Fibroblast of lung (primary cell): ENCODE results near the gene RSPH9. TPM values are rescaled to one million over a fixed set of nuclear protein-coding genes. Genes with fewer than 3 reads are reported as not detected.

Experiments
- DNase-seq, 2 donors: peaks; one replicate each; pipeline versions ENCODE4 v3.0.0 to v3.0.0-alpha.2; 2010; ENCODE audit warnings: low read depth in 2 of 2
- H2AFZ ChIP-seq: 2 replicates; pipeline ENCODE4 v1.5.1; 2012; ENCODE audit warnings: low read length, control low read depth, inconsistent platforms
- H3K27ac ChIP-seq: 2 replicates; pipeline ENCODE4 v1.5.1; 2011; ENCODE audit warnings: low read length, control low read depth; ENCODE audit not compliant: insufficient read depth
- H3K27me3 ChIP-seq: 2 replicates; pipeline ENCODE4 v1.5.1; 2011; ENCODE audit warnings: mild to moderate bottlenecking, low read length; ENCODE audit not compliant: control insufficient read depth, insufficient read depth
- H3K36me3 ChIP-seq: 2 replicates; pipeline ENCODE4 v1.5.1; 2011; ENCODE audit warnings: low read length; ENCODE audit not compliant: control insufficient read depth, insufficient read depth
- H3K4me1 ChIP-seq: 2 replicates; pipeline ENCODE4 v1.5.1; 2011; ENCODE audit warnings: low read length; ENCODE audit not compliant: control insufficient read depth, insufficient read depth; ENCODE audit errors: extremely low read depth
- H3K4me2 ChIP-seq: 2 replicates; pipeline ENCODE4 v1.5.1; 2011; ENCODE audit warnings: low read length, control low read depth; ENCODE audit not compliant: insufficient read depth; ENCODE audit errors: extremely low read depth
- H3K4me3 ChIP-seq, 4 experiments: fragments of 200-600 bp in 1 of 4; sonication (generic) in 1 of 4; replicated peaks in 1 of 4; 2 replicates each; pipeline ENCODE4 v1.5.1; 2011 to 2016; ENCODE audit warnings: low read length in 4 of 4, low read depth in 3 of 4, mild to moderate bottlenecking in 3 of 4, control low read depth in 2 of 4, inconsistent platforms in 1 of 4, mixed read lengths in 1 of 4; ENCODE audit not compliant: insufficient read depth in 1 of 4; ENCODE audit errors: control extremely low read depth in 1 of 4
- H3K79me2 ChIP-seq: 2 replicates; pipeline ENCODE4 v1.5.1; 2012; ENCODE audit warnings: mild to moderate bottlenecking, low read length, inconsistent platforms; ENCODE audit not compliant: control insufficient read depth, insufficient read depth
- H3K9ac ChIP-seq: 2 replicates; pipeline ENCODE4 v1.5.1; 2011; ENCODE audit warnings: mild to moderate bottlenecking, low read length, control low read depth; ENCODE audit not compliant: insufficient read depth
- H3K9me3 ChIP-seq: 2 replicates; pipeline ENCODE4 v1.5.1; 2012; ENCODE audit warnings: low read depth, low read length; ENCODE audit not compliant: control insufficient read depth, insufficient read depth
- H4K20me1 ChIP-seq: 2 replicates; pipeline ENCODE4 v1.5.1; 2011; ENCODE audit warnings: low read length; ENCODE audit not compliant: control insufficient read depth, insufficient read depth; ENCODE audit errors: extremely low read depth
- CTCF ChIP-seq, 2 donors: IDR thresholded peaks in 1 of 2; conservative IDR thresholded peaks in 1 of 2; 1 replicate in 1 of 2; 2 replicates in 1 of 2; pipeline ENCODE4 v1.5.1; 2011 to 2012; ENCODE audit warnings: low read length in 2 of 2, control low read depth in 1 of 2, inconsistent platforms in 1 of 2, low read depth in 1 of 2, mild to moderate bottlenecking in 1 of 2
- EZH2 ChIP-seq: IDR thresholded peaks from 2 replicates; pipeline ENCODE4 v1.5.1; 2012; ENCODE audit warnings: low read length, control low read depth, mild to moderate bottlenecking; ENCODE audit errors: missing control alignments
- polyA plus RNA-seq, 2 donors: library from polyadenylated mRNA; depleted of rRNA in 1 of 2; stranded (reverse) in 1 of 2; unstranded in 1 of 2; fragments of >200 nt; gene quantifications; 2 replicates each; pipeline ENCODE4 v1.2.1, GENCODE V29; 2011 to 2012; ENCODE audit warnings: missing spikeins in 1 of 2
- total RNA-seq: library from RNA; depleted of rRNA; stranded (reverse); fragments of >200 nt; gene quantifications from 2 replicates; pipeline ENCODE4 v1.2.1, GENCODE V29; 2014

The RSPH9 gene
- total and polyA plus RNA-seq, 2 donors (not counting 1 experiment from before 2014, with no cell fraction given), result 0.87 to 1.7 TPM

GRCh38 chr6:43669922-43670622 is 25.2 kb downstream of the RSPH9 start:
- H3K27ac ChIP-seq, result no peak overlapping the region
- DNase-seq, result no peak
- no peak overlapping the region for H3K4me2 ChIP-seq
- TF ChIP-seq EZH2, result no peak
- no peak for TF ChIP-seq CTCF (conservative IDR thresholded peaks at IDR 0.05 in 1 of 2, IDR thresholded peaks at IDR 0.05 in 1 of 2; ENCODE audit: low read depth in 1 of 2, low read length in 2 of 2)
- H3K4me3 ChIP-seq, result no peak overlapping the region
- no peak overlapping the region for H2AFZ ChIP-seq
- H3K4me1 ChIP-seq, result peaks cover 14% of the 10 kb centered on the region
- H3K79me2 ChIP-seq, result no peaks in the 10 kb centered on the region
- no peaks in the 10 kb centered on the region for H3K9me3 ChIP-seq
- peaks cover 2% of the 10 kb centered on the region for H4K20me1 ChIP-seq
- peaks cover 25% of the 10 kb centered on the region for H3K36me3 ChIP-seq
- no peak overlapping the region for H3K9ac ChIP-seq
- H3K27me3 ChIP-seq, result no peaks in the 10 kb centered on the region

GRCh38 chr6:43670623-43670986 is 25.8 kb downstream of the RSPH9 start:
- Histone ChIP-seq H3K9ac (no peak overlapping the region), H3K4me1 (peaks cover 14% of the 10 kb centered on the region), H3K4me2 (no peak overlapping the region), H3K4me3 (no peak overlapping the region), H2AFZ (no peak overlapping the region), H3K27ac (no peak overlapping the region), H3K27me3 (no peaks in the 10 kb centered on the region), H4K20me1 (peaks cover 2% of the 10 kb centered on the region), H3K9me3 (no peaks in the 10 kb centered on the region), H3K79me2 (no peaks in the 10 kb centered on the region), H3K36me3 (peaks cover 27% of the 10 kb centered on the region)
- DNase-seq, result no peak
- TF ChIP-seq CTCF (conservative IDR thresholded peaks at IDR 0.05 in 1 of 2, IDR thresholded peaks at IDR 0.05 in 1 of 2; ENCODE audit: low read depth in 1 of 2, low read length in 2 of 2) (no peak), EZH2 (no peak)

GRCh38 chr6:43671011-43671800 is 26.4 kb downstream of the RSPH9 start:
- Histone ChIP-seq H4K20me1 (peaks cover 2% of the 10 kb centered on the region), H2AFZ (no peak overlapping the region), H3K27ac (no peak overlapping the region), H3K36me3 (peaks cover 27% of the 10 kb centered on the region), H3K4me1 (peaks cover 14% of the 10 kb centered on the region), H3K9me3 (no peaks in the 10 kb centered on the region), H3K9ac (no peak overlapping the region), H3K27me3 (no peaks in the 10 kb centered on the region), H3K4me2 (no peak overlapping the region), H3K79me2 (no peaks in the 10 kb centered on the region), H3K4me3 (no peak overlapping the region)
- TF ChIP-seq CTCF (conservative IDR thresholded peaks at IDR 0.05 in 1 of 2, IDR thresholded peaks at IDR 0.05 in 1 of 2; ENCODE audit: low read depth in 1 of 2, low read length in 2 of 2), result no peak
- no peak for TF ChIP-seq EZH2
- DNase-seq, result peak in 1 of 2 donors; percentile 9
